ENCODE results near the gene KIF22. TPM values are rescaled to one million over a fixed set of nuclear protein-coding genes. Genes with fewer than 3 reads are reported as not detected.

KIF22 gene
- total RNA-seq, 2 experiments from 2014 or later: 160 to 165 TPM

DNA sequence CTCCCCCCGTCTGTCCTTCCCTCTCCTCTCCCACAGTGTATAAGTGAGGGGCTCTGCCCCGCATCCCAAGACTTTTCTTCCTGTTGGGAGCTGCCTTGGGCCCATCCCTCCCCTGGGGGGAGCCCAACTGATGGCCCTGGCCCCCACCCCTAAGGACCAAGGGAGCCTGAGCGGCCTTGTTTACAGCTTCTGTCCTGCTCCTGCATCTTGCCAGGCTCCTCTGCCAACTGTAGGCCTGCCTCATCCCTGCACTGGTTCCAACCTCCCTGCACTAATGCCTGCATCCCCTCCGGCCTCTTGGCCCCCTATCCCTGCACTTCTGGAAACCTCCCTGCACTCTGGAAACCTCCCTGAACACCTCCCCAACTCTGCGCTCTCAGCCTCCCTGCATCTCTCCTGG lies 24.0 kb downstream of the KIF22 start:
- DNase-seq (no peak), ATAC-seq (no peak)
- TF ChIP-seq, protein P1, sequence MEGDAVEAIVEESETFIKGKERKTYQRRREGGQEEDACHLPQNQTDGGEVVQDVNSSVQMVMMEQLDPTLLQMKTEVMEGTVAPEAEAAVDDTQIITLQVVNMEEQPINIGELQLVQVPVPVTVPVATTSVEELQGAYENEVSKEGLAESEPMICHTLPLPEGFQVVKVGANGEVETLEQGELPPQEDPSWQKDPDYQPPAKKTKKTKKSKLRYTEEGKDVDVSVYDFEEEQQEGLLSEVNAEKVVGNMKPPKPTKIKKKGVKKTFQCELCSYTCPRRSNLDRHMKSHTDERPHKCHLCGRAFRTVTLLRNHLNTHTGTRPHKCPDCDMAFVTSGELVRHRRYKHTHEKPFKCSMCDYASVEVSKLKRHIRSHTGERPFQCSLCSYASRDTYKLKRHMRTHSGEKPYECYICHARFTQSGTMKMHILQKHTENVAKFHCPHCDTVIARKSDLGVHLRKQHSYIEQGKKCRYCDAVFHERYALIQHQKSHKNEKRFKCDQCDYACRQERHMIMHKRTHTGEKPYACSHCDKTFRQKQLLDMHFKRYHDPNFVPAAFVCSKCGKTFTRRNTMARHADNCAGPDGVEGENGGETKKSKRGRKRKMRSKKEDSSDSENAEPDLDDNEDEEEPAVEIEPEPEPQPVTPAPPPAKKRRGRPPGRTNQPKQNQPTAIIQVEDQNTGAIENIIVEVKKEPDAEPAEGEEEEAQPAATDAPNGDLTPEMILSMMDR (IDR thresholded peaks at IDR 0.05): no peak
- H3K9me3 Mint-ChIP-seq: no peaks in the 10 kb centered on the region
- POLR2A ChIA-PET: interaction anchor here (0.8 to 9.5 kb wide), 3 partner anchors 7 to 115 kb away, joined by 3 to 167 read pairs (median 4); partner anchors contain the start of genes MVP and PAGR1
- peaks cover 37% of the 10 kb centered on the region for H3K36me3 Mint-ChIP-seq (ENCODE audit: low read depth)
- H3K27ac Mint-ChIP-seq: peak overlapping the region; percentile 95
- CTCF ChIA-PET: interaction anchor here (0.7 to 1.4 kb wide), 2 partner anchors 11 to 372 kb away, joined by 3 read pairs; no protein-coding TSS in a partner anchor
- intact Hi-C loops (cut with micrococcal nuclease): loop anchor here (10.0 kb wide), 1 partner anchor 110 kb away; no protein-coding TSS in a partner anchor
- peak overlapping the region; percentile 98 for H3K4me3 Mint-ChIP-seq
- no peaks in the 10 kb centered on the region for H3K27me3 Mint-ChIP-seq
- peaks cover 70% of the 10 kb centered on the region for H3K4me1 Mint-ChIP-seq (ENCODE audit: low read depth)

DNA sequence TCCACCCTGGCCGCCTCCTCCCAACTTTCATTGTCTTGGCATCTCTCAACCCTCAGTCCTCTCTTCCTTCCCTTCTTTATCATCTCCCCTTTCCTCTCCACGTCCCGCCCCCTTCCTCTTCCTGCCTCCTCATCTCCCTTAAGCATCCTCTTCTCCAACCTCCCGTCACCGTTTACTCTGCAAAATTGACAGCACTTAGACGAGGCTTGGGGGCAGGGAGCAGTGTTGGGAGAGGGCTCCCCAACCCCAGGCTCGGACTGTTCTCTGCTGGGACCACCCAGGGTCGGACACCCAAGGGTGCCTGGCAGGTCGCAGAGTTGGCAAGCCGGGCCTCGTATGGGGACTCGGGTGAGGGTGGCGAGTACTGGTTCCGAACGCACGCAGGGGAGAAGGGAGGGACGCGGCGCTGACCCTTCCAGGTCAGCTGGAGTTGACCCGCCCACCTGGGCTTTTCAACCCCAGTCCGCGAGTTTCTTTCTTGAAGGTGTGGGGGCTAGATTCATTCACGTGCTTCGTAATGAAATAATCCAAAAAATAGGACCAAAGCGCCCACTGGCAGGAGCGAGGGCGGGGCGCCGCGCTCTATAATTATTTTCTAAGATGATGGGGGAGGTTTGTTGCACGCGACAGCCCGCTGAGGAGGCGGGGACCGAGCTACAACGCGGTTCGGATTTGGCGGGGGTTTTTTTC lies 24.6 kb downstream of the KIF22 start:
- peak overlapping the region; percentile 95 for H3K27ac Mint-ChIP-seq
- CTCF ChIA-PET: interaction anchor here (0.6 to 8.1 kb wide), 24 partner anchors 7 to 960 kb away, joined by 3 to 95 read pairs (median 4); partner anchors contain the start of genes ALDOA, CDIPT, HIRIP3 and TAOK2
- POLR2A ChIA-PET: interaction anchor here (0.9 to 13.9 kb wide), 7 partner anchors 5 to 91 kb away, joined by 3 to 167 read pairs (median 7); partner anchors contain the start of genes MAZ, MVP, PAGR1 and PRRT2
- intact Hi-C loops (cut with micrococcal nuclease): loop anchor here (10.0 kb wide), 1 partner anchor 110 kb away; no protein-coding TSS in a partner anchor
- H3K4me1 Mint-ChIP-seq (ENCODE audit: low read depth): peaks cover 70% of the 10 kb centered on the region
- peaks cover 37% of the 10 kb centered on the region for H3K36me3 Mint-ChIP-seq (ENCODE audit: low read depth)
- TF ChIP-seq, protein P1 (IDR thresholded peaks at IDR 0.05): no peak
- DNase-seq: peak; percentile 74
- no peaks in the 10 kb centered on the region for H3K9me3 Mint-ChIP-seq
- ATAC-seq: no peak
- H3K27me3 Mint-ChIP-seq: no peaks in the 10 kb centered on the region
- H3K4me3 Mint-ChIP-seq: peak overlapping the region; percentile 98

DNA sequence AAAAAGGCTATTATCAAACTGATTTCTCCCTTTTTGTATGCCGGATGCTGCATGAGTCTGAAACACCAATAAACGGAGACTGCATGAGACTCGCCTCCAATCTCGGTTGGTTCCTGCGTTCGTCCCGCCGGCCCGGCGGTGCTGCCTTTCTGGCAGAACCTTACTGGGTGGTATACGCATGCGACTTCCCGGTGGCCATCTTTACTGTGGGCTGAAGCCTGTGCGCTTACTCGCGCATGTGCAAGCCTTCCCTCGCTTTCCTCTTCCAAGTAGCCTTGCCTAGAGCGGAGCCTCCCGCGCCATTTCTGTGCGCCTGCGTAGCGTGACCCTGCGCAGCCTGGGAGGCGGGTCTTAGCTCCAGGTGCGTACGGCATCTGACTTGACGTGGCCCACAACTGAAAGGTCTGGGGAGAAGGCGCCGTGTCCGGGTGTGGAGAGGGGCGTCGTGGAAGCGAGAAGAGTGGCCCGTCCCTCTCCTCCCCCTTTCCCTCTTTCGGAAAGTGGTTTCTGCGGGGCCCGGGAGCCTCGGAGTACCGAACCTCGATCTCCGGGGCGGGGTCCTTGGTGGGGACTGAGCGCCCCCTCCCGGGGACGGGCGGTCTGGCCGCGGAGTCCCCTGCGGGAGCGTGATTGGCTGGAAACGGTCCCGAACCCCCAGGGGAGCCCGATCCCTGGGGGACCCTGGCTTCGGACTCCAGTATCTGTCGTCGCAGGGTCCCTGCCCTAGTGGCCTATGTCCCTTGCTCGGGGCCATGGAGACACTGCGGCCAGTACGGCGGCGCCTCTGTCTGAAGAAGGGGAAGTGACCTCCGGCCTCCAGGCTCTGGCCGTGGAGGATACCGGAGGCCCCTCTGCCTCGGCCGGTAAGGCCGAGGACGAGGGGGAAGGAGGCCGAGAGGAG lies 25.5 kb downstream of the KIF22 start, which contains the start of gene PAGR1:
Gene PAGR1, plus strand, starts transcription at position 360 of the 901 bp plus-strand sequence. Its CDS starts 374 bp downstream, at position 734.
- Mint-ChIP-seq H3K4me1 (ENCODE audit: low read depth) (peaks cover 69% of the 10 kb centered on the region), H3K36me3 (ENCODE audit: low read depth) (peaks cover 29% of the 10 kb centered on the region), H3K4me3 (peak within 1 kb of the TSS; percentile 98), H3K27me3 (no peaks in the 10 kb centered on the region), H3K27ac (peak within 1 kb of the TSS; percentile 95), H3K9me3 (no peaks in the 10 kb centered on the region)
- DNase-seq: peak; percentile 99
- intact Hi-C loops (cut with micrococcal nuclease): loop anchor here (10.0 kb wide), 1 partner anchor 111 kb away; no protein-coding TSS in a partner anchor
- ChIA-PET POLR2A (interaction anchor here (0.9 to 13.9 kb wide), 9 partner anchors 6 to 116 kb away, joined by 3 to 167 read pairs (median 3); partner anchors contain the start of genes MAZ and PRRT2), CTCF (interaction anchor here (0.6 to 8.1 kb wide), 26 partner anchors 8 to 959 kb away, joined by 3 to 95 read pairs (median 4); partner anchors contain the start of genes ALDOA, CDIPT, HIRIP3 and TAOK2)
- TF ChIP-seq, protein P1 (IDR thresholded peaks at IDR 0.05): peak; percentile 94
- peak; percentile 74 for ATAC-seq

DNA sequence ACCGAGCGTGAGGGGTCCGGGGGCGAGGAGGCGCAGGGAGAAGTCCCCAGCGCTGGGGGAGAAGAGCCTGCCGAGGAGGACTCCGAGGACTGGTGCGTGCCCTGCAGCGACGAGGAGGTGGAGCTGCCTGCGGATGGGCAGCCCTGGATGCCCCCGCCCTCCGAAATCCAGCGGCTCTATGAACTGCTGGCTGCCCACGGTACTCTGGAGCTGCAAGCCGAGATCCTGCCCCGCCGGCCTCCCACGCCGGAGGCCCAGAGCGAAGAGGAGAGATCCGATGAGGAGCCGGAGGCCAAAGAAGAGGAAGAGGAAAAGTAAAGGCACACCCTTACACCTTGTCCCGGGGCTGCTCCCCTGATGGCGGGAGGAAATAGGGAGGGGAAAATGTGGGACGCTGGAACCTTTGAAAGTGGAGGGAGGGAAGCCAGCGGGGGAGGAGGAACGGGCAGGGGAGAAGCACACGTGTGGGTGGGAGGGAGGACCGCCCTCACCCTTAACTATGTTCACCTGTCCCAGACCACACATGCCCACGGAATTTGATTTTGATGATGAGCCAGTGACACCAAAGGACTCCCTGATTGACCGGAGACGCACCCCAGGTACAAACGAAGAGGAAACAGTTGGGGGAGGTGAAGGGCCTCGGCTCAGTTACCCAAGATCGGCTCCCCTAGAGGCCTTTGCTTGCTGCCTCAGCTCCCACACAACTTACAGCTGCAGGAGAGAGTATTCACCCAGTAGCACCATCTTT lies 26.3 kb downstream of the KIF22 start:
- Mint-ChIP-seq H3K4me1 (ENCODE audit: low read depth) (peaks cover 67% of the 10 kb centered on the region), H3K9me3 (no peaks in the 10 kb centered on the region), H3K27ac (peak overlapping the region; percentile 95), H3K27me3 (no peaks in the 10 kb centered on the region), H3K36me3 (ENCODE audit: low read depth) (peaks cover 28% of the 10 kb centered on the region), H3K4me3 (peak overlapping the region; percentile 98)
- TF ChIP-seq, protein P1 (IDR thresholded peaks at IDR 0.05): no peak
- intact Hi-C loops (cut with micrococcal nuclease): loop anchor here (10.0 kb wide), 1 partner anchor 112 kb away; no protein-coding TSS in a partner anchor
- peak; percentile 48 for ATAC-seq
- POLR2A ChIA-PET: interaction anchor here (0.9 to 13.9 kb wide), 7 partner anchors 7 to 116 kb away, joined by 3 to 167 read pairs (median 3); partner anchors contain the start of genes MAZ and PRRT2
- DNase-seq: peak; percentile 85
- CTCF ChIA-PET: interaction anchor here (1.0 to 8.1 kb wide), 15 partner anchors 9 to 248 kb away, joined by 3 to 95 read pairs (median 6); partner anchors contain the start of genes ALDOA, CDIPT, HIRIP3 and TLCD3B

Data from activated CD8-positive, alpha-beta T cell treated with anti-CD3 and anti-CD28 coated beads for 36 hours (primary cell).